ENCODE data around the gene TBC1D17.

DNA sequence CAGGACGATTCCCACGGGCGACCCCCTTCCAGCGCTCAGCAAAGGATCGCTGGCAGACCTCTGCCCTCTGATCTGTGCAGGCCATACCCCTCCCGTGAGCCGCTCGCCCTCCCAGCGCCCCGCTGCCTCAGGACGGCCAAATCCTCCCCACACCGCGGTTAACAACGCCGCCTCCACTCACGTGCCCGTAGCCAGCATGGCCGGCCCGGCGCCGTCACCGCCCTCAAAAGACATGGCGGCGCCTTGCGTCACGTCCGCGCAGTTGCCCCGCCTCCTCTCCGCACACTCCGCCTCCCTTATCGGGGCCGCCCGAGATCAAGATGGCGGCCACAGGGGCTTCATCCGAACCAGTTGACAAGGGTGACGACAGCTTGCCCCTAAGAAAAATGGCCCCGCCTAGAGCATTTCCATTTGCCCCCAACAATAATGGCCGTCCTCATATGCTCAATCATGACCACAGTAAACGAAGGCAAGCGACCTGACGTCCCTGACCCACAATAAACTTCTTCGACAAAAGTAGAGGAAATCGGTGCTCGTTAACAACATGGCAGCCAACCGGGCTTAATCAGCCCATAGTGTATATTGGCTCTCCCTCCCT is 981 bp upstream of the TBC1D17 start:
- TF ChIP-seq CTCF (IDR thresholded peaks at IDR 0.05; ENCODE audit: low read length): no peak
- no peak for TF ChIP-seq EZH2 (optimal IDR thresholded peaks at IDR 0.05; ENCODE audit: low read depth, low read length)
- no peak for TF ChIP-seq EZH2phosphoT487 (IDR thresholded peaks at IDR 0.05; ENCODE audit: low read length)

Measured in MM.1S (cell line).